Heart left ventricle (tissue), 13 donors: ENCODE data around the gene MISP.

Experiments
- CTCF ChIP-seq, 12 donors: fragments of 200-600 bp; sonication (generic) in 4 of 12; IDR thresholded peaks; one replicate each; pipeline versions ENCODE4 v1.5.0 to v1.8.0; 2018 to 2022; ENCODE audit warnings: antibody characterized with exemption in 12 of 12, mild to moderate bottlenecking in 5 of 12
- POLR2A ChIP-seq, 2 donors: fragments of 450-650 bp; IDR thresholded peaks; one replicate each; pipeline ENCODE4 v1.6.1; 2017; ENCODE audit warnings: antibody characterized with exemption in 2 of 2, mild to moderate bottlenecking in 2 of 2, moderate library complexity in 2 of 2
- donor health status: ischemic (EF 13 %, LVEDD 7.1; RV severe dilation, severe dysfunction).
- donor health status: DM: no; HTN: yes; CAD: no.
- donor health status: DM: no; HTN: no; CAD: no.
- donor health status: ischemic (EF 25% LVEDD 6.9; RV normal size, moderate dysfunction).
- donor health status: ischemic (EF 25% LVEDD 5.7; RV mildly dilated, moderate dysfunction).
- donor health status: ischemic (EF 35%, LVEDD 5.7; RV mildly dilated, moderate dysfunction).
- donor health status: nonischemic (EF 11% LVEDD 7.7; RV severe dilation, severe dysfunction).
- donor health status: DM: yes; HTN: yes; CAD: no.
- donor health status: PGD.
- donor health status: ischemic (EF 29% LVEDD 5.4; RV normal size, mild dysfunction).
- donor health status: nonischemic (EF 23%, LVEDD 6.1; RV moderate dilation, normal function).

- no peak for TF ChIP-seq CTCF (IDR thresholded peaks at IDR 0.05)
- no peak for TF ChIP-seq POLR2A (IDR thresholded peaks at IDR 0.05)
These were observed 3.6 kb downstream of the MISP start for GRCh38 chr19:754530-754929.
